ENCODE results near the gene NTSR1.

GRCh38 chr20:62734881-62735280 is 26.2 kb downstream of the NTSR1 start:
- TF ChIP-seq CTCF (IDR thresholded peaks at IDR 0.05) (no peak), EZH2phosphoT487 (IDR thresholded peaks at IDR 0.05) (no peak)

All from neural progenitor cell (in vitro differentiated cells).